ENCODE results near the gene HHATL. TPM values are rescaled to one million over a fixed set of nuclear protein-coding genes. Genes with fewer than 3 reads are reported as not detected.

Gene HHATL
- polyA plus RNA-seq, 1 donor = 0.88 TPM

- no peak for DNase-seq
Measured at GRCh38 chr3:42663581-42664437, 38.8 kb downstream of the HHATL start.

- no peak for DNase-seq
Measured at GRCh38 chr3:42662813-42663535, 39.6 kb downstream of the HHATL start.

- no peak for DNase-seq
Measured at GRCh38 chr3:42662037-42662812, 40.4 kb downstream of the HHATL start.

- DNase-seq = no peak
Measured at GRCh38 chr3:42661593-42662022, 41.0 kb downstream of the HHATL start.

- DNase-seq = no peak
Measured at GRCh38 chr3:42660898-42661297, 41.7 kb downstream of the HHATL start.

GRCh38 chr3:42660131-42660715 is 42.4 kb downstream of the HHATL start:
- no peak for DNase-seq

GRCh38 chr3:42659451-42660130 is 43.0 kb downstream of the HHATL start:
- no peak for DNase-seq

- no peak for DNase-seq
Measured at GRCh38 chr3:42658771-42659390, 43.7 kb downstream of the HHATL start.

- DNase-seq = no peak
Measured at GRCh38 chr3:42658091-42658770, 44.4 kb downstream of the HHATL start.

- no peak for DNase-seq
Measured at GRCh38 chr3:42657675-42658074, 44.9 kb downstream of the HHATL start.

- no peak for DNase-seq
Measured at GRCh38 chr3:42656680-42657610, 45.7 kb downstream of the HHATL start.

GRCh38 chr3:42655980-42656679 is 46.5 kb downstream of the HHATL start:
- DNase-seq = no peak

- DNase-seq = no peak
Measured at GRCh38 chr3:42655331-42655888, 47.2 kb downstream of the HHATL start.

GRCh38 chr3:42654331-42655201 is 48.0 kb downstream of the HHATL start:
- DNase-seq = peak; percentile 64

- no peak for DNase-seq
Measured at GRCh38 chr3:42653560-42654330, 48.9 kb downstream of the HHATL start, which contains the start of gene ZBTB47. ZBTB47 (plus strand) TSS chr3:42653697; CDS start chr3:42658356, 4,659 bp downstream.

- no peak for DNase-seq
Measured at GRCh38 chr3:42653303-42653559, 49.4 kb downstream of the HHATL start.
